B cell (primary cell): ENCODE data around the gene CELF4. TPM values are rescaled to one million over a fixed set of nuclear protein-coding genes. Genes with fewer than 3 reads are reported as not detected.

Source experiments
- ATAC-seq: fragments of 200-7000 bp; cut with Tn5 transposase; one replicate; pipeline ENCODE4 v1.10.0; 2021; ENCODE audit warnings: low read depth, mild to moderate bottlenecking, moderate number of reproducible peaks, moderate library complexity
- CTCF ChIA-PET: fragments of 350-600 bp; sonication (Branson Sonifier 250); formaldehyde crosslinking; loops from one replicate; lab custom pipeline; 2021; ENCODE audit warnings: antibody characterized with exemption, inconsistent platforms; lab: Charles Lee
- POLR2A ChIA-PET: fragments of 350-600 bp; sonication (Branson Sonifier 250); formaldehyde crosslinking; loops from one replicate; lab custom pipeline; 2021; ENCODE audit warnings: antibody characterized with exemption; lab: Charles Lee
- DNase-seq: peaks from one replicate; pipeline ENCODE4 v3.0.0; 2013
- H2AFZ ChIP-seq: 2 replicates; pipeline ENCODE4 v1.6.1; 2012; ENCODE audit warnings: mild to moderate bottlenecking, low read depth, low read length; ENCODE audit not compliant: insufficient read depth, poor library complexity, severe bottlenecking
- H3K27ac ChIP-seq, 2 donors: 1 replicate in 1 of 2; 2 replicates in 1 of 2; pipeline ENCODE4 v1.5.1; 2012 to 2013; ENCODE audit warnings: low read length in 2 of 2, mild to moderate bottlenecking in 2 of 2, moderate library complexity in 1 of 2
- H3K27me3 ChIP-seq, 4 experiments: fragments of 200-600 bp in 1 of 4; sonication (generic) in 1 of 4; replicated peaks in 1 of 4; 1 replicate in 2 of 4; 2 replicates in 2 of 4; pipeline versions ENCODE4 v1.6.1 to v1.7.0; 2013 to 2016; ENCODE audit warnings: low read length in 3 of 4, mild to moderate bottlenecking in 2 of 4, mixed read lengths in 1 of 4, moderate library complexity in 1 of 4; ENCODE audit not compliant: insufficient read depth in 4 of 4, control insufficient read depth in 3 of 4; ENCODE audit errors: control extremely low read depth in 1 of 4
- H3K36me3 ChIP-seq, 2 experiments: replicated peaks in 1 of 2; 1 replicate in 1 of 2; 2 replicates in 1 of 2; pipeline versions ENCODE4 v1.6.1 to v1.7.1; 2013; ENCODE audit warnings: low read length in 1 of 2; ENCODE audit not compliant: insufficient read depth in 2 of 2, control insufficient read depth in 1 of 2; ENCODE audit errors: control extremely low read depth in 1 of 2, extremely low read depth in 1 of 2
- H3K4me1 ChIP-seq, 2 donors: fragments of 200-600 bp in 1 of 2; sonication (generic) in 1 of 2; 1 replicate in 1 of 2; 2 replicates in 1 of 2; pipeline versions ENCODE4 v1.5.1 to v1.6.1; 2013 to 2017; ENCODE audit warnings: low read length in 2 of 2; ENCODE audit not compliant: control insufficient read depth in 2 of 2, insufficient read depth in 2 of 2
- H3K4me2 ChIP-seq: replicated peaks from 2 replicates; pipeline ENCODE3; 2012; ENCODE audit warnings: mild to moderate bottlenecking, low read depth, low read length; ENCODE audit not compliant: poor library complexity, severe bottlenecking
- H3K4me3 ChIP-seq, 5 experiments: fragments of 200-600 bp in 1 of 5; sonication (generic) in 1 of 5; 1 replicate in 3 of 5; 2 replicates in 2 of 5; pipeline versions ENCODE4 v1.5.1 to v1.7.0; 2011 to 2016; ENCODE audit warnings: low read length in 4 of 5, mild to moderate bottlenecking in 4 of 5, low read depth in 2 of 5, control low read depth in 1 of 5, moderate library complexity in 1 of 5; ENCODE audit not compliant: insufficient read depth in 1 of 5; ENCODE audit errors: control extremely low read depth in 1 of 5, extremely low read depth in 1 of 5
- H3K79me2 ChIP-seq: fragments of 200-600 bp; sonication (generic); one replicate; pipeline ENCODE4 v1.6.0; 2016; ENCODE audit warnings: low read length; ENCODE audit not compliant: control insufficient read depth, insufficient read depth
- H3K9ac ChIP-seq: fragments of 200-600 bp; sonication (generic); 2 replicates; pipeline ENCODE4 v1.6.1; 2017; ENCODE audit warnings: mild to moderate bottlenecking, low read length, moderate library complexity
- H3K9me3 ChIP-seq, 3 donors: one replicate each; pipeline versions ENCODE4 v1.6.1 to v1.7.1; 2013; ENCODE audit warnings: low read length in 2 of 3; ENCODE audit not compliant: control insufficient read depth in 2 of 3, insufficient read depth in 1 of 3; ENCODE audit errors: control extremely low read depth in 1 of 3
- H4K20me1 ChIP-seq: 2 replicates; pipeline ENCODE4 v1.6.0; 2012; ENCODE audit warnings: mild to moderate bottlenecking, low read length; ENCODE audit not compliant: insufficient read depth, control insufficient read depth, poor library complexity, severe bottlenecking
- H3K27ac Mint-ChIP-seq: one replicate; pipeline ENCODE4 v1.8.0; 2021; ENCODE audit warnings: mixed read lengths
- H3K27me3 Mint-ChIP-seq: one replicate; pipeline ENCODE4 v1.8.0; 2021; ENCODE audit warnings: mixed read lengths
- H3K4me1 Mint-ChIP-seq: one replicate; pipeline ENCODE4 v1.8.0; 2021; ENCODE audit warnings: mixed read lengths
- H3K4me3 Mint-ChIP-seq: one replicate; pipeline ENCODE4 v1.8.0; 2021; ENCODE audit warnings: mixed read lengths
- H3K9me3 Mint-ChIP-seq: one replicate; pipeline ENCODE4 v1.8.0; 2022; ENCODE audit warnings: mixed read lengths; ENCODE audit not compliant: insufficient read depth
- EZH2 ChIP-seq: IDR thresholded peaks from 2 replicates; pipeline ENCODE4 v1.6.1; 2012; ENCODE audit warnings: borderline replicate concordance, low read depth, mild to moderate bottlenecking, moderate library complexity, low read length; ENCODE audit not compliant: insufficient read depth, poor library complexity, severe bottlenecking
- whole genome bisulfite sequencing: methylation state at CpG from one replicate; pipeline ENCODE4 v1.1.5; 2013; ENCODE audit warnings: missing lambda C conversion rate; ENCODE audit not compliant: insufficient coverage; 5-methylcytosine and 5-hydroxymethylcytosine counted together
- intact Hi-C: fragments of 100-400 bp; cut with micrococcal nuclease; formaldehyde crosslinking; loops from one replicate; pipeline ENCODE4 v1.10.0; 2022
- polyA plus RNA-seq: library from polyadenylated mRNA; depleted of rRNA; stranded (reverse); fragments of >200 nt; gene quantifications from 2 replicates; pipeline ENCODE4 v1.2.3, GENCODE V29; 2012
- total RNA-seq, 2 donors: library from RNA; stranded (reverse); fragments of 120-200 nt in 1 of 2; gene quantifications; 1 replicate in 1 of 2; 2 replicates in 1 of 2; pipeline versions ENCODE4 v1.2.3 to v1.2.4, GENCODE V29; 2013 to 2022
- TF ChIP-seq, protein P1 (sequence below): fragments of 200-600 bp; IDR thresholded peaks from one replicate; pipeline ENCODE4 v1.8.0; 2022; ENCODE audit warnings: antibody characterized with exemption, mild to moderate bottlenecking

CELF4 gene
- total and polyA plus RNA-seq, 2 donors (not counting 1 experiment from before 2014, with no cell fraction given), result not detected

DNA sequence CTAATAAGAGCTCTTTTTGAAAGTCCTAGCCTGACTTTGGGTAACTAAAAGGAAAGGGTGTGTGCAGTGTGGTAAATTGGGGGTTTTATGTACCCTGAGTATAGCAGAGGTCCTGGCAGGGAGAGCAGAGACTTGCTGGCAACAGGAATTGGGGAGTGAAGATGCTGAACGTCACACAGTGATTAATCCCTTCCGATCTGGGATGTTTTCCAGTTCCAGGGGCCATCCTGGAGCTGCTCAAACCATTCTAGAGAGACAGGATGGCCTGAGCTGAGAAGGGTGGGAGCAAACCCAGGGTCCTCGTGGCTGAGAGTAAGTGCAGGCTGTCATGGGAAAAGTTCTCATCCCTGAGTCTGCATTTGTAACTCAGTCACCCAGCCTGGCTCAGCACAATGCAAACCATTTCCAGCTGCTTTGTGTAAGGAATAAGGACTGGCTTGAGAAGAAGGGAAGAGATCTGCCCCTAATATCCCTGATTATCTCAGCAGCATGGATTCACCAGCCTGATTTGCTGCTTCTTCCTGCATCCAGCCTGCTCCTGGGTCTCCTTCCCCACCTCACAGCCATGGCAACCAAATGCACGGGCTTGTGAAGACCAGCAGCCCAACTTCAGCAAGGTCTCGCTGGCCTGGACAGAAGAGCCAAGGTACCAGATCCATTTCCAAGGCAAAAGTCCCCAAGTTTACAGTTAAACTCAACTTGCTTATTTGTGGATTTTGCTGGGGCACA lies 47.1 kb upstream of the CELF4 start:
- Histone ChIP-seq H3K36me3 (no peaks in the 10 kb centered on the region), H4K20me1 (no peaks in the 10 kb centered on the region), H2AFZ (no peak overlapping the region), H3K4me1 (no peaks in the 10 kb centered on the region), H3K4me2 (no peak overlapping the region), H3K27ac (no peak overlapping the region), H3K27me3 (no peaks in the 10 kb centered on the region), H3K9ac (no peak overlapping the region), H3K9me3 (peaks cover 0 to 10% (median 0%) of the 10 kb centered on the region in 3 donors), H3K79me2 (no peaks in the 10 kb centered on the region), H3K4me3 (no peak overlapping the region)
- intact Hi-C loops, result no loop called here
- Mint-ChIP-seq H3K27ac (no peak overlapping the region), H3K4me1 (no peaks in the 10 kb centered on the region), H3K27me3 (no peaks in the 10 kb centered on the region), H3K4me3 (no peak overlapping the region), H3K9me3 (no peaks in the 10 kb centered on the region)
- no peak for DNase-seq
- ChIA-PET POLR2A (no interaction called here), CTCF (no interaction called here)
- ATAC-seq, result no peak
- 69% methylated on average over 5 of the region's 5 CpGs for WGBS
- no peak for TF ChIP-seq EZH2
- TF ChIP-seq, protein P1, sequence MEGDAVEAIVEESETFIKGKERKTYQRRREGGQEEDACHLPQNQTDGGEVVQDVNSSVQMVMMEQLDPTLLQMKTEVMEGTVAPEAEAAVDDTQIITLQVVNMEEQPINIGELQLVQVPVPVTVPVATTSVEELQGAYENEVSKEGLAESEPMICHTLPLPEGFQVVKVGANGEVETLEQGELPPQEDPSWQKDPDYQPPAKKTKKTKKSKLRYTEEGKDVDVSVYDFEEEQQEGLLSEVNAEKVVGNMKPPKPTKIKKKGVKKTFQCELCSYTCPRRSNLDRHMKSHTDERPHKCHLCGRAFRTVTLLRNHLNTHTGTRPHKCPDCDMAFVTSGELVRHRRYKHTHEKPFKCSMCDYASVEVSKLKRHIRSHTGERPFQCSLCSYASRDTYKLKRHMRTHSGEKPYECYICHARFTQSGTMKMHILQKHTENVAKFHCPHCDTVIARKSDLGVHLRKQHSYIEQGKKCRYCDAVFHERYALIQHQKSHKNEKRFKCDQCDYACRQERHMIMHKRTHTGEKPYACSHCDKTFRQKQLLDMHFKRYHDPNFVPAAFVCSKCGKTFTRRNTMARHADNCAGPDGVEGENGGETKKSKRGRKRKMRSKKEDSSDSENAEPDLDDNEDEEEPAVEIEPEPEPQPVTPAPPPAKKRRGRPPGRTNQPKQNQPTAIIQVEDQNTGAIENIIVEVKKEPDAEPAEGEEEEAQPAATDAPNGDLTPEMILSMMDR, result no peak

DNA sequence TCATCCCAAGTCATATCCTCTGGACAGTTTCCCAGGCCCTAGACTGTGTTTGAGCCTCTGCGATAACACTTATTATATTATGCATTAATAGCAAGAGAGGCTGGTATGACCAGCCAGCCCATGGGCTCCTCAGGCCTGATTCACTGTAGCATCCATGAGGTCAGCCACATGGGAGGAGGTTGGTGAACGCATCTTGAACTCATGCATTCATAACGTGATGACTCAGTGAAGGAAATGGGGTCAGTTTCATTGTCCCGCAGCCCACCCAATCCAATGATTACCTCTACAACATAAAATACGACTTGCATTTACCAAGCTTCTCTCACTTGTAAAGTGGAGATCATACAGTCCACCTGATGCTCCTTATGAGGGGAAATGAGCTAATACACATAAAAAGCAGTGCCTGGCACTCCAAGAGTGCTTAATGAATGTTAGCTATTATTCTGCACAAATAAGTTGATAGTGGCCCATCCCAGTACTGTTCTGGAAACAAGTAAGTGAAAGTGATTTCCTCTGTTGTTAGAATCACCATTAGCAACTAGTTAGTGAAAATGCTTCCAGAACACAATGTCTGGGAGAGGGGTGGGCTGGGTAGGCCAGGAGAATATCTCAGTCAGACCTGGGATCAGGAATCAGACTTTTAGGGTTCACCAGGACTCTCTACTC lies 46.1 kb upstream of the CELF4 start:
- POLR2A ChIA-PET, result no interaction called here
- no peak overlapping the region for H3K9ac ChIP-seq

More for the DNA sequence above, 46.1 kb upstream of the CELF4 start:
- H3K36me3 ChIP-seq, result no peaks in the 10 kb centered on the region
- H3K27ac ChIP-seq, result no peak overlapping the region
- ATAC-seq (no peak), DNase-seq (no peak)
- H3K27me3 ChIP-seq, result no peaks in the 10 kb centered on the region
- H4K20me1 ChIP-seq, result no peaks in the 10 kb centered on the region
- H3K9me3 ChIP-seq, result peaks cover 0 to 13% (median 0%) of the 10 kb centered on the region in 3 donors
- Mint-ChIP-seq H3K9me3 (no peaks in the 10 kb centered on the region), H3K4me3 (no peak overlapping the region), H3K4me1 (no peaks in the 10 kb centered on the region), H3K27ac (no peak overlapping the region), H3K27me3 (no peaks in the 10 kb centered on the region)
- no peak overlapping the region for H2AFZ ChIP-seq
- WGBS, result no CpG with 5 or more reads among the region's 5 CpGs
- H3K4me3 ChIP-seq, result no peak overlapping the region
- CTCF ChIA-PET, result no interaction called here
- no peak overlapping the region for H3K4me2 ChIP-seq
- H3K79me2 ChIP-seq, result no peaks in the 10 kb centered on the region
- H3K4me1 ChIP-seq, result no peaks in the 10 kb centered on the region
- intact Hi-C loops, result no loop called here
- TF ChIP-seq, protein P1, result no peak
- no peak for TF ChIP-seq EZH2
